ENCODE measurements around the gene NKX6-2. TPM values are rescaled to one million over a fixed set of nuclear protein-coding genes. Genes with fewer than 3 reads are reported as not detected.

NKX6-2 gene
- total and polyA plus RNA-seq, 11 donors = 0.03 to 0.27 TPM; not detected in 9

GRCh38 chr10:132814469-132814856 is 28.5 kb upstream of the NKX6-2 start:
- intact Hi-C loops (cut with DNase I) = no loop called here
- WGBS, 4 donors = 69 to 82% (median 81%) methylated on average over 15 to 16 of the region's 16 CpGs
- DNase-seq (peak in 1 of 5 donors; percentile 17), ATAC-seq (no peak)
- no peak for TF ChIP-seq POLR2A (IDR thresholded peaks at IDR 0.05)
- TF ChIP-seq, protein P1, sequence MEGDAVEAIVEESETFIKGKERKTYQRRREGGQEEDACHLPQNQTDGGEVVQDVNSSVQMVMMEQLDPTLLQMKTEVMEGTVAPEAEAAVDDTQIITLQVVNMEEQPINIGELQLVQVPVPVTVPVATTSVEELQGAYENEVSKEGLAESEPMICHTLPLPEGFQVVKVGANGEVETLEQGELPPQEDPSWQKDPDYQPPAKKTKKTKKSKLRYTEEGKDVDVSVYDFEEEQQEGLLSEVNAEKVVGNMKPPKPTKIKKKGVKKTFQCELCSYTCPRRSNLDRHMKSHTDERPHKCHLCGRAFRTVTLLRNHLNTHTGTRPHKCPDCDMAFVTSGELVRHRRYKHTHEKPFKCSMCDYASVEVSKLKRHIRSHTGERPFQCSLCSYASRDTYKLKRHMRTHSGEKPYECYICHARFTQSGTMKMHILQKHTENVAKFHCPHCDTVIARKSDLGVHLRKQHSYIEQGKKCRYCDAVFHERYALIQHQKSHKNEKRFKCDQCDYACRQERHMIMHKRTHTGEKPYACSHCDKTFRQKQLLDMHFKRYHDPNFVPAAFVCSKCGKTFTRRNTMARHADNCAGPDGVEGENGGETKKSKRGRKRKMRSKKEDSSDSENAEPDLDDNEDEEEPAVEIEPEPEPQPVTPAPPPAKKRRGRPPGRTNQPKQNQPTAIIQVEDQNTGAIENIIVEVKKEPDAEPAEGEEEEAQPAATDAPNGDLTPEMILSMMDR (IDR thresholded peaks at IDR 0.05) = no peak
- H3K27me3 ChIP-seq = peaks cover 0 to 71% (median 11%) of the 10 kb centered on the region in 9 donors
- H3K36me3 ChIP-seq = no peaks in the 10 kb centered on the region
- H3K27ac ChIP-seq = no peak overlapping the region
- peaks cover 0 to 4% (median 0%) of the 10 kb centered on the region in 12 donors for H3K9me3 ChIP-seq
- no peaks in the 10 kb centered on the region for H3K4me1 ChIP-seq
- no peak overlapping the region for H3K4me3 ChIP-seq

GRCh38 chr10:132813560-132814468 is 27.9 kb upstream of the NKX6-2 start:
- TF ChIP-seq, protein P1 (IDR thresholded peaks at IDR 0.05) = no peak
- no peak for TF ChIP-seq POLR2A (IDR thresholded peaks at IDR 0.05)
- no peaks in the 10 kb centered on the region for H3K36me3 ChIP-seq
- DNase-seq (peak in 1 of 5 donors; percentile 22), ATAC-seq (no peak)
- no peaks in the 10 kb centered on the region for H3K9me3 ChIP-seq
- no peak overlapping the region for H3K27ac ChIP-seq
- H3K4me1 ChIP-seq = no peaks in the 10 kb centered on the region
- intact Hi-C loops (cut with DNase I) = no loop called here
- no peak overlapping the region for H3K4me3 ChIP-seq
- peaks cover 0 to 71% (median 11%) of the 10 kb centered on the region in 9 donors for H3K27me3 ChIP-seq
- WGBS, 4 donors = 55 to 71% (median 69%) methylated on average over 13 to 26 of the region's 28 CpGs

GRCh38 chr10:132813001-132813401 is 27.1 kb upstream of the NKX6-2 start:
- H3K4me3 ChIP-seq = no peak overlapping the region
- DNase-seq = no peak
- TF ChIP-seq POLR2A (IDR thresholded peaks at IDR 0.05) = no peak
- TF ChIP-seq, protein P1 (IDR thresholded peaks at IDR 0.05) = no peak
- intact Hi-C loops (cut with DNase I) = no loop called here
- H3K4me1 ChIP-seq = no peaks in the 10 kb centered on the region
- 82 to 90% (median 84%) methylated on average over 10 of the region's 10 CpGs for WGBS, 4 donors
- H3K9me3 ChIP-seq = no peaks in the 10 kb centered on the region
- no peak overlapping the region for H3K27ac ChIP-seq
- no peaks in the 10 kb centered on the region for H3K36me3 ChIP-seq
- H3K27me3 ChIP-seq = peaks cover 0 to 63% (median 11%) of the 10 kb centered on the region in 9 donors
- no peak for ATAC-seq

DNA sequence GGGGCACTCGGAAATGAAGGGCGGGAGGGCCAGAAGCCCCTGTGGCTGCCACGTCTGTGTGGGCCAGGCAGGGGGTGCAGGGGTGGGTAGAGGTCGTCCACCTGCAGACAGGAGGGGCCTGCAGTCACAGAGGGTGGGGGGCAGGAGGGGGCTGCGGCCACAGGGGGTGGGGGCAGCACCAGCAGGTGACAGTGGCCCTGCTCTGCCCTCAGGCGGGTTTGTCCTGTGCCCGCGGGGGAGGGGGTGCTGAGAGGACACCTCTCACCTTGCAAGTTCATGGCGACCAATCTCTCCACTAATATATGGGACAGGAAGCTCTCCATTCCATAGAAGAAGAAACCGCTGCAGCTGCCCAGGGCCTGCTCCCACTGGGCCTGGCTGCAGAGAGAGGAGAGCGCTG is 26.6 kb upstream of the NKX6-2 start:
- no peak for ATAC-seq
- WGBS, 4 donors = 72 to 86% (median 75%) methylated on average over 11 of the region's 11 CpGs
- intact Hi-C loops (cut with DNase I) = no loop called here
- peaks cover 0 to 58% (median 11%) of the 10 kb centered on the region in 9 donors for H3K27me3 ChIP-seq
- TF ChIP-seq POLR2A (IDR thresholded peaks at IDR 0.05) = no peak
- TF ChIP-seq, protein P1 (IDR thresholded peaks at IDR 0.05) = no peak
- DNase-seq = no peak
- no peaks in the 10 kb centered on the region for H3K36me3 ChIP-seq
- H3K4me3 ChIP-seq = no peak overlapping the region
- no peaks in the 10 kb centered on the region for H3K4me1 ChIP-seq
- no peaks in the 10 kb centered on the region for H3K9me3 ChIP-seq
- no peak overlapping the region for H3K27ac ChIP-seq
